NCI-H82 (cell line): Measurements from ENCODE around the gene RPL13A.
"Not testable (repeated sequence)": the region's sequence is repeated elsewhere in the genome, so short reads cannot be mapped to it uniquely, and the experiment has no call there.

Source experiments
- DNase-seq: peaks from one replicate; lab custom pipeline; 2025; lab: John Stamatoyannopoulos, UW

Gene RPL13A

DNA sequence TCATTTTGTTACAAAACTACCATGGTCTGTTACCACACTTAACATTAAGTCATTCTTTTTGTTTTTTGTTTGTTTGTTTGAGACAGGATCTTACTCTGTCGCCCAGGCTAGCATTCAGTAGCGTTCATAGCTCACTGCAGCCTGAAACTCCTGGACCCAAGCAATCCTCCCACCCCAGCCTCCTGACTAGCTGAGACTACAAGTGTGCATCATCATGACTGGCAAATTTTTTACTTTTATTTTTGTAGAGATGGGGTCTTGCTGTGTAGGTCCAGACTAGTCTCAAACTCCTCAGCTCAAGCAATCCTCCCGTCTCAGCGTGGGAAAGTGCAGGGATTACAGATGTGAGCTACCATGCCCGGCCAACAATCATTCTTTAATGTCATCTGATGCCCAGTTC lies 31.1 kb upstream of the RPL13A start:
- no peak for DNase-seq

DNA sequence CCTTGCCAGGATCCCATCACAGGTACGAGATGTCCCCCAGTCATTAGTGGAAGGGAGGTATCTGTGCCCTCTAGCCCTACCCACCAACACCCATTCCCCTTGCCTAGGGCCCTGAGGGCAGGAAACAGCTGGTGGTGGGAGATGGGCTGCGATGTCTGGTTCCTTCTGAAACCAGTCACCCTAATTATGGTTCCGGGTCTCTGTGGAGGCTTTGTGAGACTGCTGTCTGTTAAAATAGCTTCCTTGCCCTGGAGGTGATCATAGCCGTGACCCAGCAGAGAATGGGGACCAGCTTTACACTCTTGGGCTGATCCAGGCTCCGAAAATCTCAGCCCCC lies 28.9 kb upstream of the RPL13A start:
- DNase-seq: no peak

DNA sequence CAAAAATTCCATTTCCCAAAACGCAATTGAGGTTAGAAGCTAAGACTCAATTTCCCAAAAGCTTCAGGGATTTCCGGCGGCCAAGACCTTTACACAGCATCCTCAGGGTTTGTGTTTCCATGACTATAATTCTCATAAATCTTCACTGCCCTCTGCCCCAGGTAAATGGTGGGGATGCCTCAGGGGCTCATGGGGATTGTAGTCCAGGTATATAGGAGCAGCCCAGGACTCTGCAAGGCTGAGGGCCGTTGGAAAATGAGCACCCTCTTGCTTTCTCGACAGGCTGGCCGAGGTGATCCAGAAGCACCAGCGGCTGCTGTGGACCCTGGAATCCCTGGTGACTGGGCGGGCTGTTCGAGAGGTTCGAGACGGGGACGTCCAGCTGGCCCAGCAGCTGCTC lies 28.0 kb upstream of the RPL13A start:
- no peak for DNase-seq

DNA sequence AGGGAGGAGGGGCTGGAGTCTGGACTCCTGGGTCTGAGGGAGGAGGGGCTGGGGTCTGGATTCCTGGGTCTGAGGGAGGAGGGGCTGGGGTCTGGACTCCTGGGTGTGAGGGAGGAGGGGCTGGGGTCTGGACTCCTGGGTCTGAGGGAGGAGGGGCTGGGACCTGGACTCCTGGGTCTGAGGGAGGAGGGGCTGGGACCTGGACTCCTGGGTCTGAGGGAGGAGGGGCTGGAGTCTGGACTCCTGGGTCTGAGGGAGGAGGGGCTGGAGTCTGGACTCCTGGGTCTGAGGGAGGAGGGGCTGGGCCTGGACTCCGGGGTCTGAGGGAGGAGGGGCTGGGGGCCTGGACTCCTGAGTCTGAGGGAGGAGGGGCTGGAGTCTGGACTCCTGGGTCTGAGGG lies 26.3 kb upstream of the RPL13A start:
- DNase-seq: not testable (repeated sequence)

DNA sequence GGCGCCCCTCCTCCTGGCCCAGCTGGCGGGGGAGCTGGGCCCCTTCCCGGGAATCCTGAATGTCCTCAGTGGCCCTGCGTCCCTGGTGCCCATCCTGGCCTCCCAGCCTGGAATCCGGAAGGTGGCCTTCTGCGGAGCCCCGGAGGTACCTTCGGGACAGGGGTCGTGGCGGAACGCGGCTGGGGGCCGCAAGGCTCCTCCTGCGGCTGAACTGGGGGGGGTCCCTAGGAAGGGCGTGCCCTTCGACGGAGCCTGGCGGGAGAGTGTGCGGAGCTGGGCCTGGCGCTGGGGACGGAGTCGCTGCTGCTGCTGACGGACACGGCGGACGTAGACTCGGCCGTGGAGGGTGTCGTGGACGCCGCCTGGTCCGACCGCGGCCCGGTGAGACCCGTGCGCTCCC lies 25.8 kb upstream of the RPL13A start:
- no peak for DNase-seq

DNA sequence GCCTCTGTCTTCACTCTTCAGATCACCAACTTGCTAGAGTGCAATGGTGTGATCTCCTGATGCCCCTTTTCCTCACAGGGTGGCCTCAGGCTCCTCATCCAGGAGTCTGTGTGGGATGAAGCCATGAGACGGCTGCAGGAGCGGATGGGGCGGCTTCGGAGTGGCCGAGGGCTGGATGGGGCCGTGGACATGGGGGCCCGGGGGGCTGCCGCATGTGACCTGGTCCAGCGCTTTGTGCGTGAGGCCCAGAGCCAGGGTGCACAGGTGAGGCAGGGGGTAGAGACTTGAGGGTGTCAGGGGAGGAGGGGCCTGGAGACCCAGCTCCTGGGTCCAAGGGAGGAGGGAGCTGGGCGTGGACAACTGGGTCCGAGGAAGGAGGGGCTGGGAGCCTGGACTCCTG lies 24.9 kb upstream of the RPL13A start:
- no peak for DNase-seq

DNA sequence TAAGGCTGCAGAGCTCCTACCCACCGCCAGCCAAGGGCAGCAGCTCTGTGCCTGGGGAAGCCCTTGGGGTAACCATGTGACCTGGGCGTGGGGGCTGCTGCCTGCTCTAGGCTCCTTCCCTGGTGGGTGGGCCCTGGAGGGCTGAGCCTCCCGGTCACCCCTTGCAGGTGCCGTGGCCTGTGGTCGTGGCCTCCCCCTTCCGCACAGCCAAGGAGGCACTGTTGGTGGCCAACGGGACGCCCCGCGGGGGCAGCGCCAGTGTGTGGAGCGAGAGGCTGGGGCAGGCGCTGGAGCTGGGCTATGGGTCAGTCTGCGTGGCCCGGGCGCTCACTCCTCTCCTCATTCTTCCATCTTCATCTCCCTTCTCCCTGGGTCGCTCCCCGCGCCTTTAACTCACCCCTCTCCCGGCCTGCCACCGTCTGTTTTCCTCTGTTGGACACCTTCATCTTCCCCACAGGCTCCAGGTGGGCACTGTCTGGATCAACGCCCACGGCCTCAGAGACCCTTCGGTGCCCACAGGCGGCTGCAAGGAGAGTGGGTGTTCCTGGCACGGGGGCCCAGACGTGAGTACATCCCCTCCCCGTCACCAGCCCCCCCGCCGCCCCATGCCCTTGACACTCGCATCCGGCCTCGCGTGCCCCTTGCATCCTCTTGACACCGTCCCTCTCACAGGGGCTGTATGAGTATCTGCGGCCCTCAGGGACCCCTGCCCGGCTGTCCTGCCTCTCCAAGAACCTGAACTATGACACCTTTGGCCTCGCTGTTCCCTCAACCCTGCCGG lies 23.3 kb upstream of the RPL13A start:
- DNase-seq: no peak

DNA sequence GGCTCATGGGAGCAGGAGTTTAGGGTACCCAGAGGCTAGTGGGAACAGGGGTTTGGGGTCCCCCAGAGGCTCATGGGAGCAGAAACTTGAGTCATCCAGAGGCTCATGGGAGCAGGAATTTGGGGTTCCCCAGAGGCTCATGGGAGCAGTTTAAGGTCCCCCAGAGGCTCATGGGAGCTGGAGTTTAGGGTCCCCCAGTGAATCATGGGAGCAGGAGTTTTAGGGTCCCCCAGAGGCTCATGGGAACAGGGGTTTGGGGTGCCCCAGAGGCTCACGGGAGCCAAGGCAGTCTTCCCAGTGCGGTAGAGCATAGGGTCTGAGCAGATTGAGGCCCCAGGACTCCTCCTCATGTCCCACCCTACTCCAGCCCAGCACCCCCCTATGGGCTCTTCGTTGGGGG lies 22.0 kb upstream of the RPL13A start:
- no peak for DNase-seq

DNA sequence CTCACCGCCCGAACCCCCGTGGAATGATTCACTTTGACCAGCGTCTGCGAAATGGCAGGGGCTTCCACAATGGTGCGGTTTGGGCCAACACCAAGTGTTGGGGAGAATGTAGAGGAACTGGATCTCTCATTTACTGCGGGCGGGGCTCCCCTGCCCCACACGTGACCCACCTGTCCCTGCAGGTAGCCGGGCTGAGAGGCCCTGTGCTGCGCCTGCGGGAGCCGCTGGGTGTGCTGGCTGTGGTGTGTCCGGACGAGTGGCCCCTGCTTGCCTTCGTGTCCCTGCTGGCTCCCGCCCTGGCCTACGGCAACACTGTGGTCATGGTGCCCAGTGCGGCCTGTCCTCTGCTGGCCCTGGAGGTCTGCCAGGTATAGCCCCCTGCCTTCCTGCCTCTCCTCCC lies 19.2 kb upstream of the RPL13A start:
- no peak for DNase-seq

DNA sequence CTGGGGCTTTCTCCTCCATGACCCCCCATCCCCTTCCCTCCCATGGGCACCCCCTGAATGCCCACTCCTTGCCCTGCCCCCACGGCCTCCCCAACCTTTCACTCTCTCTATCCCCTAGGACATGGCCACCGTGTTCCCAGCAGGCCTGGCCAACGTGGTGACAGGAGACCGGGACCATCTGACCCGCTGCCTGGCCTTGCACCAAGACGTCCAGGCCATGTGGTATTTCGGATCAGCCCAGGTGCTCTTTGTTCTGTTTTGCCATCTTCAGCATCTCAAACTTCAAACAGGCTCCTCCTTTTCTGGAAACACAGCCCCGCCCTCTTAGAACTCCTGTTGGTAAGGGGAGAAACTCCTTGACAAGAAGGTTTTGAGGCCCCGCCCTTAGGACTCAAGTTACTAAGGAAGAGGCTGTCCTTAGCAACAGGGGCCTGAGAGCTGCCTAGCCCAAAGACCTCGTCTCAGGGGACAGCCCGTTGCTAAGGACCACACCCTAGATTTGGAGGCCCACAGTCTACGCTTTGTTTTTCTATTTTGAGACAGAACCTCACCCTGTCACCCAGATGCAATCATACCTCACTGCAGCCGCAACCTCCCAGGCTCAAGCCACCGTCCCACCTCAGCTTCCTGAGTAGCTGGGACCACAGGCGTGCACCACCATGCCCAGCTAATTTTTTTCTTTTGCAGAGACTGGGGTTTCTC lies 18.5 kb upstream of the RPL13A start:
- DNase-seq: peak; percentile 75

DNA sequence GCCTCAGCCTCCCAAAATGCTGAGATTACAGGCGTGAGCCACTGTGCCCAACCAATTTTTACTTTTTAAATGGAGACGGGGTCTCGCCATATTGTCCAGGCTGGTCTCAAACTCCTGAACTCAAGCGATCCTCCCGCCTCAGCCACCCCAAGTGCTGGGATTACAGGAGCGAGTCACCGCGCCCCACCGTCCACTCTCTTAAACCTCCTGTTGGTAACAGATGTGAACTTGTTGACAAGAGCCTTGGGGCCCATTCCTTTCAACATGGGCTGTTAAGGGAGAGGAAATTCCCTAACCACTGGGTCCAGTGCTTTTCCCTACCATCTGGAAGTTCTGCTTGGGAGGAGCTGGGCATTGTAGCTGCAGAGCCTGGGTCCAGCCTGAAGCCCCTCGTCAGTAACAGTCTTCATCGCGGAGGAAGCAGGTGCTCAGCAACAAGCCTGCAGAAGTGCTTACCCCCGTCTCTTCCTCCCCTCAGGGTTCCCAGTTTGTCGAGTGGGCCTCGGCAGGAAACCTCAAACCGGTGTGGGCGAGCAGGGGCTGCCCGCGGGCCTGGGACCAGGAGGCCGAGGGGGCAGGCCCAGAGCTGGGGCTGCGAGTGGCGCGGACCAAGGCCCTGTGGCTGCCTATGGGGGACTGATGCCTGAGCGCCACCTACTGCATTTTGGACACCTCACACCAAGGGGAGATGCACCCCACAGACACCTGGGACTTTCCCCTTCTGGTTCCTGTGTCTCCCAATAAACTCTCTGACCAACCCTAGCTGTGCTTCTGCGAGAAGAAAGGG lies 17.4 kb upstream of the RPL13A start:
- DNase-seq: peak; percentile 37

DNA sequence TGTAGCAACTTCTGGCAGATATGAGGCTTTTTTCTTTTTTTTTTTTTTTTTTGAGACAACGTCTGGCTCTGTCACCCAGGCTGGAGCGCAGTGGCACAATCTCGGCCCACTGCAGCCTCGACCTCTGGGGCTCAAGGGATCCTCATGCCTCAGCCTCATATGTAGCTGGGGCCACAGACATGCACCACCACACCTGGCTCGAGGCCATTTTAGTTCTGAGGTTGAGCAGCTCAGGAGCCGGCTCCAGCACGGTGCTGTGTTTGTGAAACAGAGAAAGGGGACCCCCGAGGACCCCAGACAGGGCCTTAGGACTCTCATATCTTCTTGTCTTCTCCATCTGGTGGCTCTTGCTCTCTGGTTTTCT lies 16.8 kb upstream of the RPL13A start:
- no peak for DNase-seq

DNA sequence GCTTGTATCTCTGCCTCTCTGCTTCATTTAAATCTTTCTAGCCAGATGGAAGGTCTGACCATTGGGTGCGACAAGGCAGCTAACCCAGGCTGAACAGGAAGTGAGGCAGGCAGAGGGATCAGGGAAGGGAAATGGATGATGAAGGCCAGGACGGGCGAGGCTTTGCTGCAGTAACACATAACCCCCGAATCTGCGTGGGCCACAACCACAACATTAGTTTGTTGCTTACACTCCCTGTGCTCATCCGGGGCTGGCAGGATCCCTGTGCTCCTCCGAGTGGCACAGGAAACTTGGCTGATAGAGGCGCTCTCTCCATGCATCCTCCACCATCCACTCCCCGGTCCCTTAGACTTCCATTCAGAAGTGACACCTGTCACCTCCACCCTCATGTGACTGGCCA lies 14.5 kb upstream of the RPL13A start:
- DNase-seq: no peak

DNA sequence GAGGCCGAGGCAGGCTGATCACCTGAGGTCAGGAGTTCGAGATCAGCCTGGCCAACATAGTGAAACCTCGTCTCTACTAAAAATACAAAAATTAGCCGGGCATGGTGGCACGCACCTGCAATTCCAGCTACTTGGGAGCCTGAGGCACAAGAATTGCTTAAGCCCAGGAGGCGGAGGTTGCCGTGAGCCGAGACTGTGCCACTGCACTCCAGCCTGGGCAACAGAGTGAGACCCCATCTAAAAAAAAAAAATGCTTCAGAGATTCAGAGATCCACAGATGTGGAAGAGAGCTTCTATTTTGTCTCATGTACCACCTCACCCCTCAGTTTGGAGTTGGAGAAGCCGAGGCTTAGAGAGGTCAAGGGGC lies 13.9 kb upstream of the RPL13A start:
- not testable (repeated sequence) for DNase-seq

DNA sequence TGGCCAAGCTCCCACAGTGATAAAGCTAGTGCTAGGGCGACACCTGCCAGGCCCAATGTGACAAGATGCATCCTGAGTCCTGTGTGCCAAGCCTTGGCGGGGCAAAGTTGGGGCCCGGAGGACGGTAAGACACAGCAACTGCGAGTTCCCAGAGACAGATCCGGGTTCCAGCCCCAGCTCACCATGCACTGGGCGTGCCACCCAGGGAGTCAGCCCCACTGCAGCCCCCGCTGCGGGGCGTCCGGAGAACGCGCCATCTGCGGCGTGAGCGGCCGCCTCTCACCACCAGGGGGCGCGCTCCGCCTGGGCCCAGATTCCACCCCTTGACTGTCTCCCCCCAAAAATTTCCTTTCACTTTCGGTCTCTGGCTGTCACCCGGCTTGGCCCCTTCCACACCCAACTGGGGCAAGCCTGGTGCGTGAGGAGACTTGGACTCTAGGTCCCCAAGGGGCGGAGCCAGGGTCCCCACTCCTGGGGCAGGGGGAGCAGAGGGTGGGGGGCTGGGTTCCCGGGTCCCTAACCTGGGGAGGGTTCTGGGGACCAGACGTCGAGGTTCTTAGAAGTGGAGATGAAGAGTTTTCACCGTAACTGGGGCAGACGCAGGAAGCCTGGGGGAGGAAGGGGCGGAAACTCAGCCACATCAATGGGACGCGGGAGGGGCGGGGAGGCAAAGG lies 13.4 kb upstream of the RPL13A start, which contains the start of gene FLT3LG:
Gene FLT3LG (plus strand): TSS at position 348 of the 674 bp plus-strand sequence. CDS start 425 bp downstream, outside the sequence.
- peak; percentile 73 for DNase-seq

DNA sequence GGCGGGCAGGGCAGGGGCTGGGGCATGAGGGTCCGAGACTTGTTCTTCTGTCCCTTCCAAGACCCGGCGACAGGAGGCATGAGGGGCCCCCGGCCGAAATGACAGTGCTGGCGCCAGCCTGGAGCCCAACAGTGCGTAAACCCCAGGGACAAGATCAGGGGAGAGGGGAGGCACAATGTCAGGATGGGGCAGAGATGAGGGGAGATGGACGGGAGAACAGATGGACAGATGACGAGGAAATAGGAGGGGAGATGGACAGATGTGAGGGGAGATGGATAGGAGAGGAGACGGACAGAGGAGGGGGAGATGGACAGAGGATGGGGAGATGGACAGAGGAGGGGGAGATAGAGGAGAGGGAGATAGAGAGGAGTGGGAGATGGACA lies 12.9 kb upstream of the RPL13A start:
- DNase-seq: peak; percentile 41

DNA sequence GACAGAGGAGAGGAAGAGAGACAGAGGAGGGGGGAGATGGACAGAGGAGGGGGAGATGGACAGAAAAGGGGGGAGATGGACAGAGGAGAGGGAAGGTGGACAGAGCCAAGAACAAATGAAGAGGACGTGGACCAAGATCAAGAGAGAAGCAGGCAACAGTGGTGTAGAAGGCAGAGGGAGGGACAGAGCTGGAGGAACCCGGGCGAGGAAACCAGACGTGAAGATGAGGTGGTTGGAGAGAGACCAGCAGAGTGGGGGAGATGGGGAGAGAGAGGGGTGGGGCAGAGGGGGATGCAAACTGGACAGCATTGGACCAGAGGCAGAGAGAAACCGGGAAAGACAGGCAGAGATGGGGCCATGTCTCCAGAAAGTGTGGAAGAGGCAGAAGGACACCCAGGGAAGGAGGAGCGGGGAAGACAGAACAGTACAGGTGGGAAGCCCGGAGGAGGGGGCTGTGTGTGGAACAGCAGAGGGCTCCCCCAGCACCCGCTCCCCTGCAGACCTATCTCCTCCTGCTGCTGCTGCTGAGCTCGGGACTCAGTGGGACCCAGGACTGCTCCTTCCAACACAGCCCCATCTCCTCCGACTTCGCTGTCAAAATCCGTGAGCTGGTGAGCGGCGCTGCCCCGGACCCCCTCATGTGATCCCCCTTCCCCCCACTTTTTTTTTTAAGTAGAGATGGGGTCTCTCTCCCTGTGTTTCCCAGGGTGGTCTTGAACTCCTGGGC lies 12.1 kb upstream of the RPL13A start:
- DNase-seq: no peak

DNA sequence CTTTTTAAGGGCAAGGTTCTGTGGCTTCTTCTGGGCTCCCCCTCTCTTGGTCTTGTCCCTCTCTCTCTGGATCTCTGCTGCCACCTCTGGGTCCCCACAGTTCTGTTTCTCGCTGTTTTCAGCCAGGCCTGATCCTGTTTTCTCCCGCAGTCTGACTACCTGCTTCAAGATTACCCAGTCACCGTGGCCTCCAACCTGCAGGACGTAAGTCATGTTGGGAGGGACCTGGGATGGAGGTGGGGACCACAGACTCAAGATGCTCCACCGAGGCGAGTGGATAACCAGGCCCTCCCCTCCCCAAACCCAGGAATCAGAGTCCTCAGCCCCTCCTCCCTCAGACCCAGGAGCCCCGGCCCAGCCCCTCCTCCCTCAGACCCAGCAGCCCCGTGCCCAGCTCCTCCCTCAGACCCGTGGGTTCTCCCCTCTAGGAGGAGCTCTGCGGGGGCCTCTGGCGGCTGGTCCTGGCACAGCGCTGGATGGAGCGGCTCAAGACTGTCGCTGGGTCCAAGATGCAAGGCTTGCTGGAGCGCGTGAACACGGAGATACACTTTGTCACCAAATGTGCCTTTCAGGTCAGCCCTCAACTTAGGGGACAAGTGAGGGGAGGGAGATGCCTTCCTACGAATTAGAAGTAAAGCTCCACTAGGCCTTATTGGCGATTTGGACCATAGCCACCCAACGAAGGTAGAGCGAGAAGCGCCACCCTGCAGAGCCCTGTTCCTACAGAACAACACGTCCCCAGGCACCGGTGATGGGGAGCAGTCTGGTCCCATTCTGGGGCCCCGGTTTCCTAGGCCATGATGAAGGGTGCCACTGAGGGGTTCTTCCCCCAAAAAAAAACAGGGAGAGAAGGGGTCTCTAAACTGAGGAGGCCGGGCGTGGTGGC lies 11.2 kb upstream of the RPL13A start:
- peak; percentile 92 for DNase-seq

DNA sequence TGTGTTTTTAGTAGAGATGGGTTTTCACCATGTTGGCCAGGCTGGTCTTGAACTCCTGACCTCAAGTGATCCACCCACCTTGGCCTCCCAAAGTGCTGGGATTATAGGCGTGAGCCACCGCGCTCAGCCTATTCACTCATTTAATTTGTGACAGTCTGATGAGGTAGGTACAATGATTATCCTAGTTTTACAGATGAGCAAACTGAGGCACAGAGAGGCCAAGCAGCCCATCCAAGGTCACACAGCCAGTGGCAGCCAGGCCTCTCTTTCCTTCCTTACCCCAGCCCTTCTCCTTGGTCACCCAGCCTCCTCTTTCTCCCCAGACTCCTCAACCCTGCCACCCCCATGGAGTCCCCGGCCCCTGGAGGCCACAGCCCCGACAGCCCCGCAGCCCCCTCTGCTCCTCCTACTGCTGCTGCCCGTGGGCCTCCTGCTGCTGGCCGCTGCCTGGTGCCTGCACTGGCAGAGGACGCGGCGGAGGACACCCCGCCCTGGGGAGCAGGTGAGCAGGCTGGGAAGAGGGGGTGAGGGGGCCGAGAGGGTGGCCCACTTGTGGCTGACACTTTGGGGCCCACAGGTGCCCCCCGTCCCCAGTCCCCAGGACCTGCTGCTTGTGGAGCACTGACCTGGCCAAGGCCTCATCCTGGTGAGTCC lies 7.3 kb upstream of the RPL13A start:
- no peak for DNase-seq

DNA sequence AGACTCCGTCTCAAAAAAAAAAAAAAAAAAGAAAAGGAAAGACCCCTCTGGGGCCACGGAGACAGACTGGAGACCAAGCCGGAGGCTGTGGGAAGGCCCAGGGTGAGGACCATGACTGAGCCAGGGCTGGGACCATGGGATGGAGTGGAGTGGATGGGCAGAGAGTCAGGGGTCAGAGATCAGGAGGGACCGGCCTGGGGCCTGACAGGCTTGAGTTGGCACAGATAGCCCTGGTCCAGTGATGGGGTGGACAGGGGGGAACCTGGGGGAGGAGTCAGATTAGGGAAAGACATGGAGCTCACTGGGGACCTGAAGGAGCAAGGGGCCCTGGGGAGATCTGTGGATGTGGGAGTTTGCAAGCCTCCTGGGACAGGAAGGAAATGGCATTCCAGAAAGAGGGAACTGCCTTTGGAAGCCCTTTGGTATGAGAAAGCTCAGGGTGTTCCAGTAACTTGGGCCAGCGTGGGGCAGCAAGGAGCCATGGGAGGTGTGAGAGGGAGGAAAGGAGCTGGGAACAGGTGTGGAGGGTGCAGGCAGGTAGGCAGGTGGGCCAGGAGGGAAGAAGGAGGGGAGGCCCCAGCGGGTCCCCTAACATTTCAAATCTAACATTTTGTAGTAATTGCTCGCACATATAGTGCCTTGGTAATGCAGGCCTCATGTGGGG lies 6.3 kb upstream of the RPL13A start:
- DNase-seq: no peak
